GM21619 (cell line): ENCODE measurements around the gene TSHZ1.

Experiments used
- ATAC-seq: cut with Tn5 transposase; IDR thresholded peaks from one replicate; pipeline ENCODE4 v1.9.1; 2021; ENCODE audit not compliant: unreplicated experiment

Gene TSHZ1

DNA sequence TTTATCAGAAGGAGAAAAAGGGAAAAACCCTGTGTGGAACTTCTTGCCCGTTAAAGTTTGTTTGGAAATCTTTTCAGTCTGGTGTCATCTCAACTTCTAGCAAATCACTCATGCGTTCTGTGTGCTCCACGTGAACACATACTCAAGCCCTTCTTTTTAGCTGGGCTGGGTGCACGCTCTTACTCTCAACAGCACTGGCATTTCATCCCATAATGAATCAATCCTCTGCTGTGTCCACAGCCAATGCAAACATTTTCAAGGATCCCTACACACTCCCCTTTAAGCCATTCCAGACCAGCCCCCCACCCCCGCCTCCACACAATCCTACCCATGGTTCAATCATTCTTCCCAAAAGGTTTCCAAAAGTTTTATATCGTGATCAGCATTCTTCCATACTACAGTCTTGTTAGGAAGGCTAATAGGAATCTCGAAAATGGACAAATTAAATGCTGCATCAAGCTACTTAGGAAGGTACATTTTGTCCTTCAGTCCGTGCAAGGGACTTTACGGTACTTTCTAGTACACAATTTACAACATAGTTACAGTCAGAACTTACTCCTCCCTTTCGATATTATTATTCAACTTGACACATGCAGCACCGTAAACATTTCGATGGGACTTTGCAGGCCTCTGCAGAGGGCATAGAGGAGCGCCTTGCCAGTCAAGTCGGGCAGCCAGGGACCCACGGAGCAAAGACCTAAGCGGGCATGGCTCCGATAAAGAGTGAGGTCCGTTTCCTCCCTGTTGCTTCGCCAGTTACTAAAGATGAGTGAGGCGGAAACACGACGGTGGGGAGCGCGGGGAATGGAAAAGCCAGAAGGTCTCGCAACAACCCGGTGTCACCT lies 3.1 kb upstream of the TSHZ1 start:
- no peak for ATAC-seq

- peak; percentile 2 for ATAC-seq
Measured at GRCh38 chr18:75208155-75208835, 2.3 kb upstream of the TSHZ1 start.

- ATAC-seq, result peak; percentile 12
Measured at GRCh38 chr18:75208836-75209128, 1.8 kb upstream of the TSHZ1 start.

DNA sequence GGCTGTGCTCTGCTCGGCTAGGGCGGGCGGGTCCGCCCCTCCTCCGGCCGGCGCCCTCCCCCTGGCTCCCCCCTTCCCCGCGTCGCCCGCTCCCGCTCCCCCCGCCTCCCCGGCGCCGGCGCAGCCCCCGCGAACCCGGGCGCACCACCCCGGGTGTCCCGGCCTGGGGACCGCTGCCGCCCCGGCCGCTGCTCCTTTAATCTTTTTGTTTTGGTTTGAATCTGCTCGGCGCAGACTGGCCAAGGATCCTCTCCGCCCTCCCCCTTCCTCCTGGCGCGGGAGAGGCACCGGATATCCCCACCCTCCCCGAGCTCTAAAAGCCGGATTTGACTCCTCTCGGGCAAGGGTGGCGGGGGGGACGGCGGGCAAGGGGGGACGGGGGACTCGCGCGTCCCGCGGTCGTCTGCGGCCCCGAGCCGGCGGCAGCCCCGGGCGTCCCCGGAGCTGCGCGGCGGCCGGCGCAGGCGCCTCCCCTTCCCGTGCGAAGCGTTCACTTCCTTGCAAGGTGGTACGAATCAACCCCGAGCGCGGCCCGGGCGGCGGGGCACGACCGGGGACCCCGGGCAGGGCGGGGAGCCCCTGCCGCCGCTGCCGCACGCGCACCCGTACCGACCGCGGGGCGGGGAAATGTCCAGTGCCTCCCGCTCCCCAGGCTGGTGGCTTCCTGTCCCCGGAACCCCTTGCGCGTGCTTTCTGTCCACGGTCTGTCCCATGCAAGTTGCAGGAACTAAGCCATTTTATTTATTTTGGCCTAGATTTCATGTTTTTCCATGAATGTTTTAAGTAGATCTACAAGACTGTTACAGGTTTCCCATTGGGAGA lies 1.3 kb upstream of the TSHZ1 start, which contains the start of gene PTGR3:
Gene PTGR3 (minus strand): TSS at position 11 of the 822 bp plus-strand sequence. CDS start 81 bp downstream, outside the sequence.
- peak; percentile 44 for ATAC-seq

DNA sequence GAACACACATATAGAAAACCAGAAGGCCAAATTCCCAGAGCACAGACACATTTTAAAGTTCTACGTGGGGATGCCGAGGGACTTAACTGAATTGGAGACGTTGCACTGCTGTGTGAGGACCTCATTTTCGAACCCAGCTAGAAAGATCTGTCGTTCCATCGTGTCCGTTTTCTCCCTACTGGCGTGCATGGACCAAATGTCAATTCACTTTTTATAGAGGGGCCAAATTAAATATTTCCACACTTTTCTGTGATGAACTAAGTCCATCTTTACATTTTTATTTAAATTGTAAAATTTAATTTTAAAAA lies 692 bp upstream of the TSHZ1 start:
- ATAC-seq, result no peak

DNA sequence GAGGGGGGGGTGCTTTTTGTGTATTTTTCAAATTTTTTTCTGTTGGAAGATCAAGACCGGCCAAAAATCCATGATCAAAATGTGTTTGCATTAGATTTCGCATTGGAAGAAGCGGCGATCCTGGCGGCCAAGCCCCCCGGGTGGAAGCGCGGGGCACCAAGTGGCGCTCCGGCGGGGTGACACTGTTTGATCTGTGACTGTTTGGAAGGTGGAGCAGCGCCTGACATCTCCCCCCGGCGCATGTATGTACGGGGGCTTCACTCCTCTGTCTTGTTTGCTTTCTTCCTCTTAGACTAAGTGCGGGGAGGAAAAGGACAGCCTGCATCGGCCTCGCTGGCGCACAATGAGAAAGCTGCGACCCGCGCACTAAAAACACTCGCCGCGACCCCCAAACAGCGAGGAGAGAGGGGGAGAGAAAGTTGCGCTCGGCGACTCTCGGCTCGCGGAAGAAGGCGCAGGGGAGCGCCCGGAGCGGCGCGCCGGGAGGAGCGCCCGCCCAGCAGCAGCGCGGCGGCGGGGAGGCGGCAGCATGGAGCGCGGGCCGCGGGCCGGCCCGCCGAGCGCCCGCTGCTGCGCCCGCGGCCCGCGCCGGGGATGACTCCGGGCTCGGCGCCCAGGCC lies 515 bp downstream of the TSHZ1 start:
- ATAC-seq, result no peak

DNA sequence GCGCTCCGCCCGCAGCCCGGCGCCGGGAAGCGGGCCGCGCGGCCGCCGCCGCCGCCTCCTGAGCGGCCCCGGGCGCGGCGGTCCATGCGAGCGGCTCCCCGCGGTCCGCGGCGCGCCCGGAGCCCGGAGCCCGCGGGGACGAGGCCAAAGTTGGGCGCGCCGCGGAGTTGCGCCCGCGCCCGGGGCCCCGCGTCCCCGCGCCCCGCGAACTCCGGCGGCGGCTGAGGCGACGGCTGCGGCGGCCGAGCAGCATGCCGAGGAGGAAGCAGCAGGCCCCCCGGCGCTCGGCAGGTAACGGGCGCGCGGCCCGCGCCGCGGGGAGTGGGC lies 992 bp downstream of the TSHZ1 start:
- ATAC-seq, result no peak

GRCh38 chr18:75211953-75212750 lies 1.6 kb downstream of the TSHZ1 start:
- ATAC-seq, result no peak

- no peak for ATAC-seq
Measured at GRCh38 chr18:75212751-75213090, 2.1 kb downstream of the TSHZ1 start.

DNA sequence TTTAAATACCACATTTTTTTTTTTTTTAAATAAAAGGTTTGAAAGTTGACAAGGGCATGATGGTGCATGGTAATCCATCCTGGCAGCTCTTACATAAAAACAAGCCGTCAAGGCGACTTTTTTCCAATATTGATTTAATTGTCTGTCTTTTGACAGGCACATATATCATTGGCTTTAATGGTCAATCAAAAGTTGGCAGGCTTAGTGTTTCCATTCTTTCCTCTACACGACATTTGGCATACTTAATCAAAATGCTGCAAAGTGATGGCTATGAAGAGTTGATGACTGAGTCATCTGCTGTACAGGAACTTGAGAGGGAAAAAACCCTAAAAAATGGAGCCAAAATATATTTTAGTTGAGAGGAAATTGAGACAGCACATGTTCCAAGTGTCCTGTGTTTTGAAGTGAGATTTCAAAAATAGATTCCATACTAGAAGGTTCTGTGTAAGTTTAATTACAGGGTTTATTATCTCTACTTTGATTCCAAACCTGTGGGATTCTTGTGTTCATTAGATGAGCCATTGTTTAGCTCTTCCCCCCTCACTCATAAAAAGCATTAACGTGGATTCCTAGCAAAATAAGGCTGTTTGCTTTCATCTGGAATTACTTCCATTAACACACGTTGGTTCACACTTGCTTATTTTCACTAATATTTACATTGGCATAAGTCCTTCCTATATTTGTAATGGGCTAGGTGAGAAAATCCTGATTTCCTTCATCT lies 3.2 kb downstream of the TSHZ1 start:
- ATAC-seq, result no peak

- no peak for ATAC-seq
Measured at GRCh38 chr18:75214332-75214690, 3.7 kb downstream of the TSHZ1 start.

DNA sequence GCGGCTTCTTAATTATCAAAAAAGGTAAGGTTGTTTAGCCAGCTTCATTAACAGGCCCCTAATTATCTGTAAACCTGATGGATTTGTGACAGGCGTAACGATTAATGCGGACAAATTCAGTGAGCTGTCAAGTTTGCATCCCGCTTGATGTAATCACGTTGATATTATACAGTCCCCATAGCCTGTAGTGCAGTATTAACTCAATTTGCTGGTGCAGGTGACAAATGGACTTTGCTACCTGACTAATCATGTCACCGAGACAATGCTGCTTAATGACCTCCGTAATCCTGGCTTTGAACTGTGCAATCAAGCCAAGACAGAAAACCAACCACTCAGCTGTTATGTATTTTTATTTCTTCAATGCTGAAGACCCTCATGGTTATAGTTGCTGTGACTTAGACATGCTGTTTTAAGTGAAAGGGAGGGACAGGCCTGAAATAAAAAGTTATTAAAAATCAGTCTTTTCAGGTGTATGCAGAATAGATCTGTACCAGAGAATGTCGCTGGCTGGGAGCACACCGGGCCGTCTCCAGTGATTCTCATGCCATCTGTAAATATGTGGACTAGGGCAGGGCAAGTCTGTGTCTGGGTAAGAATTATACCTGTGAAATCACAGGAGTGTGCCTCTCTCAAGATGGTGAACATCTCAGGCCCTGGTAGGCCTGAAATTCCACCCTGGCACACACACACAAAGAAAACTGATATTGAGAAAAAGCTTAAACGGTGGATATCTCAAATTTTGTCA lies 4.3 kb downstream of the TSHZ1 start:
- no peak for ATAC-seq

DNA sequence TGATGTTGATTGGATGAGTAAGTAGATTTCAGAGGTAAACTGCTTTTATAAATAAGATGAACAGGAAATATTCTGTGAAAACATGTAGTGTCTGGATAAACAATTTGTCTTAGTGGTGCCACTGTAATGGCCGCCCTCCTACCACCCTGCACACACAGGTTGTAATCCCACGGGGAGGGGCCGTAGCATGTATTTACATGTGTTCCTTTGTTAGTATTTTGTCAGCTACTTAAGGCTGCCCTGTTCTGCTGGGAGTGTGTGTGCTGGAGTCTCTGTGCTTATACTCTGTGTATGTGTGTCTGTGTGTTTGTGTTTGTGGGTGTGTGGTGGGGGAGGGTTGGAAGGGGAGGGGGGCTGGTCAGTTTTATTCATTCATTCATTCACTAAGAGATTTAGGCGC lies 5.1 kb downstream of the TSHZ1 start:
- no peak for ATAC-seq

GRCh38 chr18:75216212-75216910 lies 5.8 kb downstream of the TSHZ1 start:
- ATAC-seq, result no peak

DNA sequence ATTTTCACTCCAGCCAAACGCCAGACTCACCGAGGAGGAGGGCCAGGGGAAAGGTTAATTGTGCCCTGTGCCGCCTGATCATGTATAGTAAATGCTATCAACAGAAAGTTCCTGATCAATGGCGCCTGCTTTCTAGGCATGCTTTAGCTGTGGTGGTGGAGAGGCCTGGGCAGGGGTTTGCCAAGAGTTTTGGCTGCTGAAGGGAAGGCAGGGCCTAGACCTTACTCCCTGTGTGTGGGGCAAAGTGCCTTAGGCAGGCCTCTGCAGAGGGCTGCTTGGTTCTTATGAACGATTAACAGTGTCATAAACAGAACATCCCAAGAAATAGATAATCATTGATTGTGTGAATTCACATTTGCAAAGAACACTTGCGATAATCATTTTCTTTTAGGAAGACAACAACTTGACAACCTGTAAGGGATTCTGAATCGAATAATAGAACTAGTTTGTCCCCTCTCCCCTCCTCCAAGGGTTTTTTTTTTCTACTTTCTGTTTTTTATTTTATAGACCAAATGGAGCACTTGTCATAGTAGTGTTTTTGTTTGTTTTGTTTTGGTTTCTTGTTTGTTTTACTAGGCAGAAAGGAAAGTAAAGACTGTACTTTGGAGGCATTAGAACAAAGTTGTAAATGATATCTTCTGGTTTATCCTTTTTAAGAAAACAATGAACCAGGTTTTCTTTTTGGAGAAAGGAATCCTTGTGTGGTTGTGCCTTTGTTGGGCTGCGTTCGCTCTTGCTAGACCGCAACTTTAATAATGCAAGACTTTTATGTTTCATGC lies 6.5 kb downstream of the TSHZ1 start:
- ATAC-seq, result no peak

DNA sequence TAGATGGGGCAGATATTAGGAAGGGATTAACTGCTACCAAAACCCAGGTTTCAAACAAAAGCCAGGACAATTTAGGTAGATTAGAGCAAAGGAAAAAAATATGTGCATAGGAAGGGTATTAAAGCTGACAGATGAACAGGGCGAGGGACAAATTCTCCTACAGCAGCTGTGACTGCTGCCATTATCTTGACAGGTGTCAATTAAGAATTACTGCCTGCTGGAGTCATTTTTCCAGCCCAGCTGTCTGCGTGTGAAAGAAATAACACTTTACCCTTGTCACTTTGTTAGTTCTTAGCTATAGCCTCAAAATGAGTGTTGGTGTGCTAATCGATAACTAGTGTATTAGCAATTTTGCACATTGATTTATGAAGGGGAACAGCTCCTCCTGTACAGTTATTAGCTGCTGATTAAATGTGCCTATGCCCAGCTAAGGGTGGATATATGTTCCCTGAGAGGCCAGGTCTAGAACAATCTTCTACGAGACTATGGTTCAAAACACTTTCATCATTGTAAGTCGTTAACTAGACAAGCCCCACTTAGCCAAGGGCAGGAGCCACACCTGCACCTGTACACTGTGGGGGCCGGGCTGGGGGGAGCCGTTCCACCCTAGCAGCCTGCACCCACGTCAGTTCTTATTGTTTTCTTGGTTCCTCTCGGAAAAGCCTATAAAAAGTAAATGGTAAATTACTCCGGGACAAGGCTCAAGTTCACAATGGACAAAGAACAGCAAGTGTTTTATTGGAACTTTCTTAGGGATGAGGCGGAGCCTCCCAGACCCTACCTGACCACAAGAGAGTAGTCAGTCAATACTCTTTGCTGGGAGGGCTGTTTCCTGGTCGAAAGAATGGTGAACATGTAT lies 7.7 kb downstream of the TSHZ1 start:
- ATAC-seq, result no peak

DNA sequence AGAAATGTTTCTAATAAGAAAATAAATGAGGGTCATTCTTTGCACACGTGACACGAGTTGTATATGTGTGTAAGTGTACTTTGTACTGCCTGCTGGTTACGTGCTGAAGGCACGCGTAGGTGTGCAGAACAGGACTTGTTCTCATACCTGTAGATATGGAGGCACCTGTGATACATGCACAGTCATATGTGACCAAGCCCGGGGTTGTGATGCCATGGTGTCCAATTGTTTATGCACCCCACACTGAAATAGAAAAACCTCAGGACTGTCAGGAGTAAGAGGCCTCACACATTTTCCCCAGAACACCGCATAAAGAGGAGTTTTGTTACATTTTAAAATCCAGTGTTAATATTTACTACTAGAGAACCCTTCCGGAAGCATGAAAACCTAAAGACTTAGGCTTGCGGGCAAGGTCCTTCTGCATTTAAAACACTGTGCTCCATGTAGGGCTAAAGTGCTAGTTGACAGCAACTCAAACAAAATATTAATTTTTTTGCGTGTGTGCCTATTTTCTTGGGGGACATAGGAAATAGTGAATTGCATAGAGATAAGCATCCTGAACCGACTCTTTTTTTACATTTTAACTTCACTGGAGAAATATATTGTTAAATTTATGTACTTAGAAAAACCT lies 9.3 kb downstream of the TSHZ1 start:
- ATAC-seq, result no peak
